ENCODE measurements around the gene DDX10. TPM values are rescaled to one million over a fixed set of nuclear protein-coding genes. Genes with fewer than 3 reads are reported as not detected.

DDX10 gene
- total and polyA plus RNA-seq, 2 of the 8 experiments (the other 6 are each of a cell fraction or from before 2014, with no cell fraction given) = 49.2 to 52.2 TPM

GRCh38 chr11:108938604-108939003 lies 273.7 kb downstream of the DDX10 start (continued):
- TF ChIP-seq KDM1A (IDR thresholded peaks at IDR 0.05; ENCODE audit: borderline replicate concordance, low read length) = no peak
- TF ChIP-seq PHF8 (conservative IDR thresholded peaks at IDR 0.05; ENCODE audit: low read depth, low read length) = no peak
- TF ChIP-seq CHD1 (IDR thresholded peaks at IDR 0.05; ENCODE audit: low read depth, low read length) = no peak
- TF ChIP-seq KDM5A (IDR thresholded peaks at IDR 0.05; ENCODE audit: low read length) = no peak

All from H1 (cell line).